ENCODE results near the gene PKHD1. TPM values are rescaled to one million over a fixed set of nuclear protein-coding genes. Genes with fewer than 3 reads are reported as not detected.

The PKHD1 gene
- total RNA-seq, 1 experiment from 2014 or later = 0.09 TPM

- WGBS (ENCODE audit: extremely low coverage, insufficient read length, low lambda C conversion rate) = no CpG with 5 or more reads among the region's 1 CpG
- H3K27me3 ChIP-seq (ENCODE audit: insufficient read depth, low read length) = no peaks in the 10 kb centered on the region
These were observed 97.6 kb downstream of the PKHD1 start for GRCh38 chr6:51989789-51990188.

More at GRCh38 chr6:51989789-51990188, 97.6 kb downstream of the PKHD1 start:
- Histone ChIP-seq H3K79me2 (ENCODE audit: insufficient read depth, low read length) (no peaks in the 10 kb centered on the region), H2BK5ac (ENCODE audit: insufficient read length, low read length) (no peak overlapping the region), H3K14ac (ENCODE audit: insufficient read depth, low read length) (no peak overlapping the region), H2AK5ac (ENCODE audit: insufficient read length, low read length) (no peak overlapping the region), H2BK15ac (ENCODE audit: low read depth, low read length) (no peak overlapping the region), H3K27ac (ENCODE audit: insufficient read length, low read depth, low read length) (no peak overlapping the region), H3K23ac (ENCODE audit: insufficient read length, low read depth, low read length) (no peak overlapping the region), H3K18ac (ENCODE audit: insufficient read length, low read depth, low read length) (no peak overlapping the region), H4K8ac (replicated peaks; ENCODE audit: insufficient read length, low read depth, low read length) (no peak overlapping the region), H3K4ac (ENCODE audit: low read depth, low read length) (no peak overlapping the region), H3K23me2 (ENCODE audit: insufficient read length, low read depth, low read length, poor library complexity, severe bottlenecking) (no peaks in the 10 kb centered on the region), H2AFZ (ENCODE audit: low read length) (no peak overlapping the region), H3K56ac (ENCODE audit: insufficient read length, low read depth, low read length) (no peak overlapping the region), H3K4me2 (ENCODE audit: insufficient read depth, insufficient read length, low read length) (no peak overlapping the region), H3K79me1 (ENCODE audit: insufficient read depth, low read depth, low read length, poor library complexity, severe bottlenecking) (no peaks in the 10 kb centered on the region), H3K9ac (ENCODE audit: extremely low read depth, insufficient read length, low read length) (no peak overlapping the region), H2BK120ac (ENCODE audit: low read depth, low read length, poor library complexity, severe bottlenecking) (no peak overlapping the region), H3K9me3 (ENCODE audit: control insufficient read depth, low read depth, low read length) (no peaks in the 10 kb centered on the region), H4K91ac (ENCODE audit: insufficient read length, low read depth, low read length) (no peak overlapping the region), H4K5ac (ENCODE audit: insufficient read length, low read depth, low read length) (no peak overlapping the region), H4K20me1 (ENCODE audit: control insufficient read depth, insufficient read depth, insufficient read length) (no peaks in the 10 kb centered on the region), H3T11ph (ENCODE audit: low read length) (no peak overlapping the region), H3K4me1 (ENCODE audit: insufficient read depth, low read length) (no peaks in the 10 kb centered on the region), H2BK12ac (ENCODE audit: insufficient read length, low read depth, low read length) (no peak overlapping the region), H2BK20ac (ENCODE audit: low read depth, low read length, poor library complexity, severe bottlenecking) (no peak overlapping the region)
- no peak for DNase-seq
- Mint-ChIP-seq H3K27ac (no peak overlapping the region), H3K4me3 (no peak overlapping the region), H3K36me3 (ENCODE audit: insufficient read depth in 1 of 3, low read depth in 3 of 3) (no peaks in the 10 kb centered on the region), H3K9me3 (no peaks in the 10 kb centered on the region), H3K4me1 (peaks cover 3 to 6% of the 10 kb centered on the region in 2 experiments; a peak in 3 of 4 replicates), H3K27me3 (ENCODE audit: low read depth) (no peaks in the 10 kb centered on the region)
- no peak for TF ChIP-seq CTCF (conservative IDR thresholded peaks at IDR 0.05)
